Body of pancreas (tissue), 4 donors: ENCODE measurements around the gene DYRK1A.

Experiments used
- POLR2A ChIP-seq, 3 donors: fragments of 450-650 bp; IDR thresholded peaks; one replicate each; pipeline ENCODE4 v1.6.1; 2016; ENCODE audit warnings: antibody characterized with exemption in 3 of 3, mild to moderate bottlenecking in 2 of 3
- TF ChIP-seq, protein P1 (sequence below), 7 experiments: fragments of 450-650 bp in 4 of 7; fragments of 200-600 bp in 3 of 7; sonication (generic) in 3 of 7; IDR thresholded peaks; one replicate each; pipeline ENCODE4 v1.5.1; 2016 to 2019; ENCODE audit warnings: antibody characterized with exemption in 7 of 7

DNA sequence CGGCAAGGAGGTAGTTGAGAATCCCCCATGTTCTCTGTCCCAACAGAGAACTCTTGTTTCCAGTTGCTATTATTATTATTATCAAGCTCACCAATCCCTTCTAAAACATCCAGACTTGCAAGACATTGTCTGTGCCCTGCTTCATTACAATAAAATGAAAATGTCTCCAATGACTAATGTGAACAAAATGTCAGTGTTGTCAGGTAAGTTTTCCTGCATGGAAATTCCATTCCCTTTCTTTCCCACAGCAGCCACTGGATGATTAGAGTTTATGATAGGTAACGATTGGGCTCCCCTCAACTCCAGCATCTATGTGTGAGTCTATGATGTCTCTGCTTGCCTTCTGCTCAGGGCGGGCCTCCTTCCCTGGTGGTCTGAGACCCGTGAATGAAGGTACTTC, 8.9 kb upstream of the DYRK1A start:
- TF ChIP-seq, protein P1, sequence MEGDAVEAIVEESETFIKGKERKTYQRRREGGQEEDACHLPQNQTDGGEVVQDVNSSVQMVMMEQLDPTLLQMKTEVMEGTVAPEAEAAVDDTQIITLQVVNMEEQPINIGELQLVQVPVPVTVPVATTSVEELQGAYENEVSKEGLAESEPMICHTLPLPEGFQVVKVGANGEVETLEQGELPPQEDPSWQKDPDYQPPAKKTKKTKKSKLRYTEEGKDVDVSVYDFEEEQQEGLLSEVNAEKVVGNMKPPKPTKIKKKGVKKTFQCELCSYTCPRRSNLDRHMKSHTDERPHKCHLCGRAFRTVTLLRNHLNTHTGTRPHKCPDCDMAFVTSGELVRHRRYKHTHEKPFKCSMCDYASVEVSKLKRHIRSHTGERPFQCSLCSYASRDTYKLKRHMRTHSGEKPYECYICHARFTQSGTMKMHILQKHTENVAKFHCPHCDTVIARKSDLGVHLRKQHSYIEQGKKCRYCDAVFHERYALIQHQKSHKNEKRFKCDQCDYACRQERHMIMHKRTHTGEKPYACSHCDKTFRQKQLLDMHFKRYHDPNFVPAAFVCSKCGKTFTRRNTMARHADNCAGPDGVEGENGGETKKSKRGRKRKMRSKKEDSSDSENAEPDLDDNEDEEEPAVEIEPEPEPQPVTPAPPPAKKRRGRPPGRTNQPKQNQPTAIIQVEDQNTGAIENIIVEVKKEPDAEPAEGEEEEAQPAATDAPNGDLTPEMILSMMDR (IDR thresholded peaks at IDR 0.05), result no peak
- TF ChIP-seq POLR2A (IDR thresholded peaks at IDR 0.05), result no peak
